HG03039 (cell line): Measurements from ENCODE around the gene GSTA2.
"Not testable (repeated sequence)": the region's sequence is repeated elsewhere in the genome, so short reads cannot be mapped to it uniquely, and the experiment has no call there.

Experiments used
- ATAC-seq: cut with Tn5 transposase; IDR thresholded peaks from one replicate; pipeline ENCODE4 v1.9.1; 2021; ENCODE audit warnings: mild to moderate bottlenecking, moderate library complexity; ENCODE audit not compliant: unreplicated experiment

Gene GSTA2

GRCh38 chr6:52726741-52727535 lies 36.3 kb downstream of the GSTA2 start:
- ATAC-seq = no peak

GRCh38 chr6:52726193-52726542 lies 37.1 kb downstream of the GSTA2 start:
- ATAC-seq = no peak

- ATAC-seq = no peak
Observed at GRCh38 chr6:52725535-52726192, 37.6 kb downstream of the GSTA2 start.

- no peak for ATAC-seq
Observed at GRCh38 chr6:52725143-52725534, 38.1 kb downstream of the GSTA2 start.

- ATAC-seq = peak; percentile 98
Observed at GRCh38 chr6:52724406-52725121, 38.7 kb downstream of the GSTA2 start.

GRCh38 chr6:52724042-52724405 lies 39.3 kb downstream of the GSTA2 start:
- ATAC-seq = no peak

- no peak for ATAC-seq
Observed at GRCh38 chr6:52720321-52720720, 43.0 kb downstream of the GSTA2 start.

- ATAC-seq = no peak
Observed at GRCh38 chr6:52718550-52718949, 44.7 kb downstream of the GSTA2 start.

GRCh38 chr6:52714761-52715160 lies 48.5 kb downstream of the GSTA2 start:
- ATAC-seq = not testable (repeated sequence)

- no peak for ATAC-seq
Observed at GRCh38 chr6:52712136-52712535, 51.1 kb downstream of the GSTA2 start.

GRCh38 chr6:52707963-52708680 lies 55.2 kb downstream of the GSTA2 start:
- no peak for ATAC-seq

GRCh38 chr6:52706001-52706400 lies 57.3 kb downstream of the GSTA2 start:
- no peak for ATAC-seq

- not testable (repeated sequence) for ATAC-seq
Observed at GRCh38 chr6:52704781-52705502, 58.3 kb downstream of the GSTA2 start.

GRCh38 chr6:52704060-52704459 lies 59.2 kb downstream of the GSTA2 start:
- no peak for ATAC-seq
